ENCODE measurements around the gene POPDC2. TPM values are rescaled to one million over a fixed set of nuclear protein-coding genes. Genes with fewer than 3 reads are reported as not detected.

The POPDC2 gene
- total and polyA plus RNA-seq, 8 donors = 1.4 to 10.7 (median 8.7) TPM

DNA sequence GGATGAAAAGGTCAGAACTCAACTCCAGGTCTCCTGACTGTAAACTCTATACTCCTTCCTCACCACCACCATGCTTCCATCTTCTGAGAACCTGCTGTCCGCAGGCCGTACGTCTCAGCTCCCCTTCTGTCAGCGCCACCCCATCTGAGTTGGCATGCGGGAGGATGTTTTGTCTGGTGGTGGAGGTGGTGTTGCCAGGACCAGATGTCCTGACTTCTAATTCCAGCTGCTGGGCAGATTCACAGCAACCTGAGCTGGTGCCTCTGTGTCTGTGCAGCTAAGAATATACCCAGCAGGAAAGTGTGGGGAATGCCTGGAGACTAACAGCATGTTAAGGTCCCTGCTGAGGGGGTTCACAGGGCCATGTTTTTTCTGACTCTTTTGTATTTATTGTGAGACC is 39.5 kb downstream of the POPDC2 start:
- WGBS, 5 donors = 95 to 100% (median 99%) methylated on average over 5 of the region's 5 CpGs
- DNase-seq = no peak
- intact Hi-C loops (cut with DNase I; ENCODE audit: low total_unique reads) = no loop called here
- no peaks in the 10 kb centered on the region for H3K4me1 ChIP-seq
- H3K4me3 ChIP-seq = no peak overlapping the region
- no peaks in the 10 kb centered on the region for H3K9me3 ChIP-seq
- TF ChIP-seq POLR2A (IDR thresholded peaks at IDR 0.05) (no peak), POLR2AphosphoS5 (IDR thresholded peaks at IDR 0.05) (no peak), EP300 (IDR thresholded peaks at IDR 0.05) (no peak)
- TF ChIP-seq, protein P1, sequence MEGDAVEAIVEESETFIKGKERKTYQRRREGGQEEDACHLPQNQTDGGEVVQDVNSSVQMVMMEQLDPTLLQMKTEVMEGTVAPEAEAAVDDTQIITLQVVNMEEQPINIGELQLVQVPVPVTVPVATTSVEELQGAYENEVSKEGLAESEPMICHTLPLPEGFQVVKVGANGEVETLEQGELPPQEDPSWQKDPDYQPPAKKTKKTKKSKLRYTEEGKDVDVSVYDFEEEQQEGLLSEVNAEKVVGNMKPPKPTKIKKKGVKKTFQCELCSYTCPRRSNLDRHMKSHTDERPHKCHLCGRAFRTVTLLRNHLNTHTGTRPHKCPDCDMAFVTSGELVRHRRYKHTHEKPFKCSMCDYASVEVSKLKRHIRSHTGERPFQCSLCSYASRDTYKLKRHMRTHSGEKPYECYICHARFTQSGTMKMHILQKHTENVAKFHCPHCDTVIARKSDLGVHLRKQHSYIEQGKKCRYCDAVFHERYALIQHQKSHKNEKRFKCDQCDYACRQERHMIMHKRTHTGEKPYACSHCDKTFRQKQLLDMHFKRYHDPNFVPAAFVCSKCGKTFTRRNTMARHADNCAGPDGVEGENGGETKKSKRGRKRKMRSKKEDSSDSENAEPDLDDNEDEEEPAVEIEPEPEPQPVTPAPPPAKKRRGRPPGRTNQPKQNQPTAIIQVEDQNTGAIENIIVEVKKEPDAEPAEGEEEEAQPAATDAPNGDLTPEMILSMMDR (IDR thresholded peaks at IDR 0.05) = no peak
- no peaks in the 10 kb centered on the region for H3K27me3 ChIP-seq
- no peaks in the 10 kb centered on the region for H3K36me3 ChIP-seq
- H3K27ac ChIP-seq = no peak overlapping the region

DNA sequence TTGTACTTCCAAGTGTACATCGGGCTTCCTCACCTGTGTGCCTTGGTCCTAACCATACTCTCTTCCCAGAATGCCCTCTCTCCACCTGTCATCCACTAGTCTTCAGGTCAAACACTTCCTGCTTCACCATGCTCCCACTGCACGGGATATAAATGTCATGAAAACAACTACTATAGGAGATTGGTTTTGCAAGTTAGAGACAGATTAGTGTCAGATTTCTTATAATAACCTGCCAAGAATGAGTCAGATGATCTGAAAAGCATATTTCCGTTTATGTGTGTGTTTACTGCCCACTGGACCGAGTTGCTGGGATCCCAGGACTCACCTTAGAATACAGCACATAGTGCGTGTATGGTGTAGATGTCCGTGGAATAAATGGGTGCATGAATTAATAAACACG is 41.3 kb downstream of the POPDC2 start:
- Histone ChIP-seq H3K4me1 (no peaks in the 10 kb centered on the region), H3K27ac (no peak overlapping the region), H3K27me3 (no peaks in the 10 kb centered on the region), H3K9me3 (no peaks in the 10 kb centered on the region), H3K36me3 (no peaks in the 10 kb centered on the region), H3K4me3 (no peak overlapping the region)
- intact Hi-C loops (cut with DNase I; ENCODE audit: low total_unique reads) = no loop called here
- 75 to 88% (median 79%) methylated on average over 7 of the region's 7 CpGs for WGBS, 5 donors
- no peak for DNase-seq
- TF ChIP-seq POLR2AphosphoS5 (IDR thresholded peaks at IDR 0.05) (no peak), EP300 (IDR thresholded peaks at IDR 0.05) (no peak), POLR2A (IDR thresholded peaks at IDR 0.05) (no peak)
- TF ChIP-seq, protein P1 (IDR thresholded peaks at IDR 0.05) = no peak

DNA sequence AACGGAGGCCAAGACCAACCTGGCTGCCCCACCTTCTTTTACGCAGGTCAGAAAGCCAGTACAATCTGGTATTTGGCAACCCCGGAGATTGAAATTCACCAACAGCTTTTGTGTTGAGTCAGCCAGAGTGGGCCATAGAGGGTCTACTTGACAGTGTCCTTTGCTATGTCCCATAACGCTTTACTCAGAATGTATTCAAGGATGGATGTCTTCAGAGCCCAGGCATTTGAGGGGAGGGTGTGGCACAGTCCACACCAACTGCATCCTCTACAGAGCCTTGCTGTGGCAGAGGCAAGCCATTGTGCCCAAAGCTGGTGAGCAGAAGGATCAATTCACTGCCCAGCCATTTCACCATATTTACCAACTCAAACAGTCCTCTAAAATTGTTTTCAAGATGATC is 44.3 kb downstream of the POPDC2 start:
- DNase-seq = no peak
- Histone ChIP-seq H3K27ac (no peak overlapping the region), H3K4me3 (no peak overlapping the region), H3K27me3 (no peaks in the 10 kb centered on the region), H3K4me1 (no peaks in the 10 kb centered on the region), H3K36me3 (no peaks in the 10 kb centered on the region), H3K9me3 (no peaks in the 10 kb centered on the region)
- TF ChIP-seq EP300 (IDR thresholded peaks at IDR 0.05) (no peak), POLR2A (IDR thresholded peaks at IDR 0.05) (no peak), POLR2AphosphoS5 (IDR thresholded peaks at IDR 0.05) (no peak)
- TF ChIP-seq, protein P1 (IDR thresholded peaks at IDR 0.05) = no peak
- intact Hi-C loops (cut with DNase I; ENCODE audit: low total_unique reads) = no loop called here
- WGBS, 5 donors = 72 to 88% (median 85%) methylated on average over 4 of the region's 4 CpGs

DNA sequence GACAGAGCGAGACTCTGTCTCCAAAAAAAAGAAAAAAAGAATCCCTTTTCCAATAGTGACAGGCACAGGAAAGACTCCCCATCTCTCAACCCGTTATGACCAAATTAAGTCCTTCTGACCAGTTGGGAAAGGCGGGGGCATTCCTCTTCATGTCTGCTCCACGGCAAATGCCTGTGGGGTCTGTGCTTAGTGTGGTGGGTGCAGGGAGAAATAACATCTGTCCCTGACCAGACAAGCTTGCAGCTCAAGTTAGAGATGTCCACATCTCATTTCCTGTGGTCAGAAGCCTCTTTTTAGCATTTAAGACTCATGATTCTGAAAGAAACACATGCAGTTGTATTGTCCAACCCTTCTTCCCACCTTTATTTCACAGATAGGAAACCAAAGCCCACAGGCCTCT is 46.5 kb downstream of the POPDC2 start:
- Histone ChIP-seq H3K27me3 (no peaks in the 10 kb centered on the region), H3K9me3 (no peaks in the 10 kb centered on the region), H3K4me1 (no peaks in the 10 kb centered on the region), H3K4me3 (no peak overlapping the region), H3K27ac (no peak overlapping the region), H3K36me3 (no peaks in the 10 kb centered on the region)
- WGBS, 5 donors = 88 to 94% (median 90%) methylated on average over 4 of the region's 4 CpGs
- intact Hi-C loops (cut with DNase I; ENCODE audit: low total_unique reads) = no loop called here
- TF ChIP-seq POLR2A (IDR thresholded peaks at IDR 0.05) (no peak), EP300 (IDR thresholded peaks at IDR 0.05) (no peak), POLR2AphosphoS5 (IDR thresholded peaks at IDR 0.05) (no peak)
- TF ChIP-seq, protein P1 (IDR thresholded peaks at IDR 0.05) = no peak
- DNase-seq = no peak

Data from stomach (tissue), 9 donors.